ENCODE results near the gene HLA-A. TPM values are rescaled to one million over a fixed set of nuclear protein-coding genes. Genes with fewer than 3 reads are reported as not detected.

Gene HLA-A
- total RNA-seq, 4 donors from 2014 or later, result 160 to 722 (median 625) TPM

DNA sequence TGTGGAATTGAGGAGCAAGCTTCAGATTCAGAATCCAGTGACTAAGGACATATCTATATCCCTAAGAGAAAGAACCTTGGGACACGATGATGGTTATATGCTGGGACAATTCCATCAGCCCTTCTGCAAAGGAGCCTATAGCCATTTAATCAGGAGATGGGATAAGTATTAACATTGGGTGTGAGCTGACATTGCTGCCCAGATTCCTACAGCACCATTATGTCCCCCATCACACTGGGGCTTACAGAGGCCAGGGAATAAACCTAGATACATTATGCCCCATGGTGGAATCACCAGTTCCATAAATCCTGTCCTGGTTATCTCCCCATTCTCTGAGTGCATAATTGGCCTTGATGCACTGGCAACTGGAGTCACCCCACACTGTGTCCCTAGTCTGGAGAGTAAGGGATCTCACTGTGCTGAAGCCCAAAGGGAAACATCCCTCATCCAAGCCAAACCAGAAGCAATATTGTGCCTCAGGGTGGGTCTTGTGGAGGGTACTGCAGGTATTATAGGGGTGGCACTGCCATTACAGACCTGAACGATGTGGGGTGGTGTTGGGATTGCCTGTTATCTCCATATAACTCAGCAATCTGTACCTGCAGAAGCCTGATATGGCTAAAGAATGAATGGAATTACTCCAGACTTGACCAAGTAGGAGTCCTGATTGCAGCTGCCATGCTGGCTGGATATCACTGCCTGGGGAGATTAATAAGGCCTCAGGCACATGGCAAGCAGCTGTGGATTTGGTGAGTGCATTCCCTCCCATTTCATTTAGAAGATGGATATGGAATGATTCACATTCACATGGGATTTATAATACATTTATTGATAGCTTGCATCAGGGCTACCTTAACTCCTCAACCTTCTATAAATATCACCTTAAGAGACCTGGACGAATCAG is 5.0 kb downstream of the HLA-A start:
- intact Hi-C loops (cut with DNase I; ENCODE audit: low total_unique reads), result no loop called here
- H3K4me3 ChIP-seq, result no peak overlapping the region
- no peak for TF ChIP-seq POLR2A (IDR thresholded peaks at IDR 0.05)
- TF ChIP-seq CTCF (IDR thresholded peaks at IDR 0.05), result no peak
- H3K27me3 ChIP-seq, result no peaks in the 10 kb centered on the region
- no peaks in the 10 kb centered on the region for H3K4me1 ChIP-seq
- no peaks in the 10 kb centered on the region for H3K9me3 ChIP-seq
- H3K36me3 ChIP-seq, result no peaks in the 10 kb centered on the region
- DNase-seq, result no peak
- H3K27ac ChIP-seq, result no peak overlapping the region

- Histone ChIP-seq H3K4me3 (no peak overlapping the region), H3K27me3 (no peaks in the 10 kb centered on the region), H3K9me3 (no peaks in the 10 kb centered on the region), H3K36me3 (no peaks in the 10 kb centered on the region), H3K4me1 (no peaks in the 10 kb centered on the region), H3K27ac (no peak overlapping the region)
- no peak for DNase-seq
- intact Hi-C loops (cut with DNase I; ENCODE audit: low total_unique reads), result no loop called here
- TF ChIP-seq POLR2A (IDR thresholded peaks at IDR 0.05) (no peak), CTCF (IDR thresholded peaks at IDR 0.05) (no peak)
Measured at GRCh38 chr6:29948277-29948676, 5.9 kb downstream of the HLA-A start.

- TF ChIP-seq CTCF (IDR thresholded peaks at IDR 0.05) (no peak), POLR2A (IDR thresholded peaks at IDR 0.05) (no peak)
- H3K27ac ChIP-seq, result no peak overlapping the region
- H3K36me3 ChIP-seq, result no peaks in the 10 kb centered on the region
- H3K9me3 ChIP-seq, result no peaks in the 10 kb centered on the region
- no peak for DNase-seq
- H3K4me1 ChIP-seq, result no peaks in the 10 kb centered on the region
- H3K27me3 ChIP-seq, result no peaks in the 10 kb centered on the region
- no peak overlapping the region for H3K4me3 ChIP-seq
- intact Hi-C loops (cut with DNase I; ENCODE audit: low total_unique reads), result no loop called here
Measured at GRCh38 chr6:29949934-29950333, 7.6 kb downstream of the HLA-A start.

DNA sequence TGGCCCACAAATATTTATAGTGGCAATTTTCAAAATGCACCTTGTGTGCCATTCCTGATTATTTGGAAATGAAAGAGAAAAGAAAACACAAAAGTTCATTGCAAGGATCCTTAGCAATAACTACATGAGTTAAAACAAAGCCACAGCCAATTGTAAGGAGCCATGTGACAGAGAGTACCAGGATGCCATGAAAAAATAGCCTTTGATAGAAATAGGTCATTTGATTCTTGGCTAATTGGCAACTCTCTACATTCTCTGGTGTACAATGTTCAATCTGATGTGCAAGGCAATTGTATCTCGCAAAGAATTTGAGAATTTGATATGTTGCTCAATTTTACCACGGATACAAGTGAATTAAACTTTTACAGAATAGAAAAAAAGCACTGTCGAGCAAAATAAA is 9.6 kb downstream of the HLA-A start:
- Histone ChIP-seq H3K4me3 (no peak overlapping the region), H3K9me3 (no peaks in the 10 kb centered on the region), H3K4me1 (no peaks in the 10 kb centered on the region), H3K36me3 (no peaks in the 10 kb centered on the region), H3K27ac (no peak overlapping the region), H3K27me3 (no peaks in the 10 kb centered on the region)
- no peak for TF ChIP-seq POLR2A (IDR thresholded peaks at IDR 0.05)
- no peak for TF ChIP-seq CTCF (IDR thresholded peaks at IDR 0.05)
- no peak for DNase-seq
- intact Hi-C loops (cut with DNase I; ENCODE audit: low total_unique reads), result no loop called here

- TF ChIP-seq POLR2A (IDR thresholded peaks at IDR 0.05) (no peak), CTCF (IDR thresholded peaks at IDR 0.05) (no peak)
- Histone ChIP-seq H3K4me1 (no peaks in the 10 kb centered on the region), H3K27ac (no peak overlapping the region), H3K27me3 (no peaks in the 10 kb centered on the region), H3K9me3 (no peaks in the 10 kb centered on the region), H3K36me3 (no peaks in the 10 kb centered on the region), H3K4me3 (no peak overlapping the region)
- intact Hi-C loops (cut with DNase I; ENCODE audit: low total_unique reads), result no loop called here
- DNase-seq, result no peak
Measured at GRCh38 chr6:29953001-29953441, 10.7 kb downstream of the HLA-A start.
